ENCODE data around the gene UGT1A5. TPM values are rescaled to one million over a fixed set of nuclear protein-coding genes. Genes with fewer than 3 reads are reported as not detected.
"Not testable (repeated sequence)": the region's sequence is repeated elsewhere in the genome, so short reads cannot be mapped to it uniquely, and the experiment has no call there.

Gene UGT1A5
- total RNA-seq, 2 experiments from 2014 or later, result not detected

DNA sequence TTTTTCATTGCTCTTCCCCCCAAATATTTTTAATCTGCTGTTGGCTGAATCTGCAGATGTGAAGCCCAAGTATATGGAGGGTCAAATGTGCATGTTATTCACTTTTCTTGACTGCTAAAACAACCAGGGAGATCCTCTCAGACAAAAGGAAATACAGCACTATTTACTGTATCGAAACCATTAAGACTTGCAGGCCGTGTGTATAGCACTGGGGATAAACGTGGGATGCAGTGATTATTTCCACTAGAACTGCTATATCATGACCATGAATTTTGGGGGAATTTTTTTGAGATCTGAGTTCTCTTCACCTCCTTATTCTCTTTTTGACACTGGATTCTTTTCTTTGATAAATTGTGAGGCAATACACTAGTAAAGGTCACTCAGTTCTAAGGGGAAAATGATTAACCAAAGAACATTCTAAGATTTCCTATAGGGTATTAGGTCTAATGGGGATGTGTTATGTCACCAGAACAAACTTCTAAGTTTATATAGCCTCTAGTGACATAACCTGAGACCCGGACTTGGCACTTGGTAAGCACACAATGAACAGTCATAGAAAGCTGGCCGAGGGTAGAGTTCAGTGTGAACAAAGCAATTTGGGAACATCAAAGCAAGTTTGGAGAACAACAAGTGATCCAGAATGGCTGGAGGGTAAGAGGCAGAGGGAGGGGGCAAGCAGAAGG lies 32.5 kb downstream of the UGT1A5 start:
- DNase-seq, result no peak
- no peak overlapping the region for H3K4me3 Mint-ChIP-seq
- CTCF ChIA-PET, result no interaction called here
- POLR2A ChIA-PET, result no interaction called here
- H3K27me3 Mint-ChIP-seq, result peaks cover 18% of the 10 kb centered on the region
- H3K27ac Mint-ChIP-seq, result no peak overlapping the region
- H3K4me1 Mint-ChIP-seq, result no peaks in the 10 kb centered on the region
- H3K36me3 Mint-ChIP-seq (ENCODE audit: low read depth), result no peaks in the 10 kb centered on the region
- H3K9me3 Mint-ChIP-seq, result no peaks in the 10 kb centered on the region

DNA sequence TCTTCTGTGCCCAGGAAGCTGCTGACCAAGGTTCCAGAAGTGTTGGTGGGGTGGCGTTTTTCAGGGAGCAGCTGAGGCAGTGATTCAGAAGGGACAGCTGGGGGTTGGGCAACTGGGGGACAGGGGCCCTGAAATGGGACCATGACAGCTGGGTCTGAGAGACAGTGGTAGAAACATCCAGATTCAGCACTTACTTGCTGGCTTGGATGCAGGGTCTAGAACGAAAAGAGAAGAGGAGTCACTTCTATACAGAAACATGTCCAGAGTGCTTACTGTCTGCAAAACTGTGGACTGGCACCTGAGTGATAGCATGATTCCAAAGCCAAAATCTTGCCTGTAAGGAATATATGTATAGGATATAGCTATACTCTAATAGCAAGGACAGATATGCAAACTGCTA lies 33.1 kb downstream of the UGT1A5 start:
- H3K27ac Mint-ChIP-seq; H3K4me3 Mint-ChIP-seq; H3K4me1 Mint-ChIP-seq; CTCF ChIA-PET; H3K36me3 Mint-ChIP-seq (ENCODE audit: low read depth); DNase-seq; H3K9me3 Mint-ChIP-seq; POLR2A ChIA-PET: not testable (repeated sequence)
- peaks cover 19% of the 10 kb centered on the region for H3K27me3 Mint-ChIP-seq

DNA sequence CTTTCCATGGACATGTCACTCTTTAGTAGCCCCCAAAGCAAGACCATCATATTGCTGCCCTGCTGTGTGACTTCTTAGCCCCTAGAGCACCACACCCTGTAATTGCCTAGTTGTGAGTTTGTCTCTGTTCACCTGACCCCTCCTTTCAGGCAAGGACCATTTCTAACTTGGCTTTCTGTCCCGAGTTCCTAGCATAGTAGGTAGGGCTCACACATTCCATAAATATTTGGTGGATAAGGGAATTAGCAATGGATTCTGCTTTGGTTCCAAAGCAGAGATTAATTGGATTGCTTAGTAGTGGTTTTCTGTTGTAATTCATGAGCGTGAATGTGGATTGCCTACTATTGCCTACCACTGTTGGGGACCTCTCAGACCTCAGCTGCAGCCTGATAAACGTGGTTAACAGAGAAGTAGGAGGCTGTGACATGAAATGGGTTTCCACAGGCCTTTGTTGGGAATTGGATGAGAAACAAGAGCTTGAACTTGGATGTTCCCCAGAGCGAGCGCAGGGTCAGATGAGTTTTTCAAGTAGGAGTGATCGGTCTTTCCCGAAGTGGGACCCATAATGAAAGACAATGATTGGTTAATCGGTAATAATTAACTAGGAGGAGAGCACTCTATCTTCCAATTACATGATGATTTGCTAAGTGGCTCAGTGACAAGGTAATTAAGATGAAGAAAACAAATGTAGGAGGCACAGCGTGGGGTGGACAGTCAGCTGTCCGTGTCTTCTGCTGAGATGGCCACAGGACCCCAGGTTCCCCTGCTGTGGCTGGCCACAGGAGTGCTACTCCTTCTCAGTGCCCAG lies 34.0 kb downstream of the UGT1A5 start:
- Mint-ChIP-seq H3K36me3 (ENCODE audit: low read depth) (no peaks in the 10 kb centered on the region), H3K27me3 (peaks cover 21% of the 10 kb centered on the region), H3K27ac (no peak overlapping the region), H3K4me1 (no peaks in the 10 kb centered on the region), H3K9me3 (peaks cover 2% of the 10 kb centered on the region), H3K4me3 (no peak overlapping the region)
- DNase-seq, result no peak
- CTCF ChIA-PET, result no interaction called here
- POLR2A ChIA-PET, result no interaction called here

DNA sequence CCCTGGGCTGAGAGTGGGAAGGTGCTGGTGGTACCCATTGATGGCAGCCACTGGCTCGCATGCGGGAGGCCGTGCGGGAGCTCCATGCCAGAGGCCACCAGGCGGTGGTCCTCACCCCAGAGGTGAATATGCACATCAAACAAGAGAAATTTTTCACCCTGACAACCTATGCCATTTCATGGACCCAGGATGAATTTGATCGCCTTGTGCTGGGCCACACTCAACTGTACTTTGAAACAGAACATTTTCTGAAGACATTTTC lies 34.5 kb downstream of the UGT1A5 start:
- ChIA-PET POLR2A (no interaction called here), CTCF (no interaction called here)
- H3K36me3 Mint-ChIP-seq (ENCODE audit: low read depth), result no peaks in the 10 kb centered on the region
- no peak overlapping the region for H3K27ac Mint-ChIP-seq
- H3K4me3 Mint-ChIP-seq, result no peak overlapping the region
- DNase-seq, result no peak
- peaks cover 2% of the 10 kb centered on the region for H3K9me3 Mint-ChIP-seq
- H3K4me1 Mint-ChIP-seq, result no peaks in the 10 kb centered on the region
- peaks cover 21% of the 10 kb centered on the region for H3K27me3 Mint-ChIP-seq

DNA sequence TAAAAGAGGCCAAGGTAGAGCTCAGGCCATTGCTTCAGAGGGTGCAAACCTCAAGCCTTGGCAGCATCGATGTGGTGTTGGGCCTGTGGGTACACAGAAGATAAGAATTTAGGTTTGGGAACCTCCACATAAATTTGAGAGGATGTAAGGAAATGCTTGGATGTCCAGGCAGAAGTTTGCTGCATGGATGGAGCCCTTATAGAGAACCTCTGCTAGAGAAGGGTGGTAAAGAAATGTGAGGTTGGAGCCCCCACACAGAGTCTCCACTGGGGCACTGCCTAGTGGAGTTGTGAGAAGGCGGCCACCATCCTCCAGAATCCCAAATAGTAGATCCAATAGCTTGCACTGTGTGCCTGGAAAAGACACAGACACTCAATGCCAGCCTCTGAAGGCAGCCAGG lies 38.0 kb downstream of the UGT1A5 start:
- H3K4me3 Mint-ChIP-seq; H3K4me1 Mint-ChIP-seq; H3K27ac Mint-ChIP-seq; H3K36me3 Mint-ChIP-seq (ENCODE audit: low read depth); DNase-seq; H3K9me3 Mint-ChIP-seq; POLR2A ChIA-PET; CTCF ChIA-PET: not testable (repeated sequence)
- peaks cover 26% of the 10 kb centered on the region for H3K27me3 Mint-ChIP-seq

DNA sequence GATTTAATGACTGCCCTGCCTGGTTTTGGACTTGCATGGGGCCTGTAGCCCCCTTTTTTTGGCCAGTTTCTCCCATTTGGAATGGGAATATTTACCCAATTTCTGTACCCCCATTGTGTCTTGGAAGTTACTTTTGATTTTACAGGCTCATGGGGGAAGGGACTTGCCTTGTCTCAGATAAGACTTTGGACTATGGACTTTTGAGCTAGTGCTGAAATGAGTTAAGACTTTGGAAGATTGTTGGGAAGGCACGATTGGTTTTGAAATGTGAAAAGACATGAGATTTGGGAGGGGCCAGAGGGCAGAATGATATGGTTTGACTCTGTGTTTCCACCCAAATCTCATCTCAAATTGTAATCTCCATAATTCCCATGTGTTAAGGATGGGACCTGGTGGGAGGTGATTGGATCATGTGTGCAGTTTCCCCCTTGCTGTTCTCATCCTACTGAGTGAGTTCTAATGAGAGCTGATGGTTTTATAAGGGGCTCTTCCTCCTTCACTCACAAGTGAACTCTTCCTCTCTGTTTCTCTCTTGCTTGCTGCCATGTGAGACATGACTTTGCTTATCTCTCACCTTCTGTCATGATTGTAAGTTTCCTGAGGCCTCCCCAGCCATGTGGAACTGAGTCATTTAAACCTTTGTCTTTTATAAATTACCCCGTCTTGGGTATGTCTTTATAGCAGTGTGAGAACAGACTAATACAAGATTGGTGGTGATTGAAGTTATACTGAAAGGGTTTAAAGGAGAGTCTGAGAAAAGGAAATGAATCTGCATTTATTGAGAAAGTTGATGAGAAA lies 38.7 kb downstream of the UGT1A5 start:
- DNase-seq; CTCF ChIA-PET; POLR2A ChIA-PET; H3K27ac Mint-ChIP-seq; H3K4me3 Mint-ChIP-seq; H3K4me1 Mint-ChIP-seq; H3K36me3 Mint-ChIP-seq (ENCODE audit: low read depth); H3K9me3 Mint-ChIP-seq: not testable (repeated sequence)
- H3K27me3 Mint-ChIP-seq, result peaks cover 26% of the 10 kb centered on the region

DNA sequence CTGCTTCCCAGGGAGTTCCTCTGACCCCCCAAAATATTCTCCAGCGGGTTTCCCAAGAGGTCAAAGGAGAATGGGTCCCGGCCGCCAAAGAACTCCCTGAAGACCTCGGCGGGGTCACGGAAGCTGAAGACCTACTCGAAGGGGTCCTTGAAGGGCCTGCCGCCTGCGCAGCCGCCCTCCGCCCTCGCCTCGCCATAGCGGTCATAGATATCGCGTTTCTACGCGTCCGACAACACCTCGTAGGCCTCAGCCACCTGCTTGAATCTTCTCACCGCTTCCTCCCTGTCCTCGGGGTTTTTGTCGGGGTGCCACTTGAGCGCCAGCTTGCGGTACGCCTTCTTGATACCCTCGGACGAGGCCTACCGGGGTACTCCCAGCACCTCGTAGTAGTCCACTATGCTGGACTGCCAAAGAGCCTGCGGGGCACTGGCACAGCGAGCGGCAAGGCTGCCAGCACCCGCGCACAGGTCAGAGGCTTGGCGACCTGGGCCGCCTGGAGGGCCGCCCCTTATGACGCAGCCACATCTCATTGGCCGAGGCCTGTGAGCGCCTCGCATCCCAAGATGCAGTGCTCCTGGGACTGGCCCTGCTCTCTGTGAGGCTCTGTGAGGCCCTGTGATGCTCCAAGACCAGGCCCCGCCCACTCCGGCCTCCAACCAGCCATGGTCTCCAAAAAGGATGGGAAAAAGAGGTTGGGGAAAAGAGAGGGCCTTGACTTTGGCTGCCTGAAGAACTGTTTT lies 42.3 kb downstream of the UGT1A5 start:
- no peak overlapping the region for H3K4me3 Mint-ChIP-seq
- no peak for DNase-seq
- peaks cover 2% of the 10 kb centered on the region for H3K9me3 Mint-ChIP-seq
- H3K27ac Mint-ChIP-seq, result no peak overlapping the region
- H3K36me3 Mint-ChIP-seq (ENCODE audit: low read depth), result no peaks in the 10 kb centered on the region
- peaks cover 10% of the 10 kb centered on the region for H3K27me3 Mint-ChIP-seq
- ChIA-PET CTCF (no interaction called here), POLR2A (no interaction called here)
- no peaks in the 10 kb centered on the region for H3K4me1 Mint-ChIP-seq

DNA sequence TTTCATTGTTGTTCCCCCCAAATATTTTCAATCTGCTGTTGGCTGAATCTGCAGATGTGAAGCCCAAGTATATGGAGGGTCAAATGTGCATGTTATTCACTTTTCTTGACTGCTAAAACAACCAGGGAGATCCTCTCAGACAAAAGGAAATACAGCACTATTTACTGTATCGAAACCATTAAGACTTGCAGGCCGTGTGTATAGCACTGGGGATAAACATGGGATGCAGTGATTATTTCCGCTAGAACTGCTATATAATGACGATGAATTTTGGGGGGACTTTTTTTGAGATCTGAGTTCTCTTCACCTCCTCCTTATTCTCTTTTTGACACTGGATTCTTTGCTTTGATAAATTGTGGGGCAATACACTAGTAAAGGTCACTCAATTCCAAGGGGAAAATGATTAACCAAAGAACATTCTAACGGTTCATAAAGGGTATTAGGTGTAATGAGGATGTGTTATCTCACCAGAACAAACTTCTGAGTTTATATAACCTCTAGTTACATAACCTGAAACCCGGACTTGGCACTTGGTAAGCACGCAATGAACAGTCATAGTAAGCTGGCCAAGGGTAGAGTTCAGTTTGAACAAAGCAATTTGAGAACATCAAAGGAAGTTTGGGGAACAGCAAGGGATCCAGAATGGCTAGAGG lies 43.8 kb downstream of the UGT1A5 start:
- no peak overlapping the region for H3K27ac Mint-ChIP-seq
- POLR2A ChIA-PET, result no interaction called here
- CTCF ChIA-PET, result no interaction called here
- no peak overlapping the region for H3K4me3 Mint-ChIP-seq
- no peaks in the 10 kb centered on the region for H3K4me1 Mint-ChIP-seq
- H3K9me3 Mint-ChIP-seq, result peaks cover 1% of the 10 kb centered on the region
- peaks cover 5% of the 10 kb centered on the region for H3K27me3 Mint-ChIP-seq
- no peak for DNase-seq
- H3K36me3 Mint-ChIP-seq (ENCODE audit: low read depth), result no peaks in the 10 kb centered on the region

DNA sequence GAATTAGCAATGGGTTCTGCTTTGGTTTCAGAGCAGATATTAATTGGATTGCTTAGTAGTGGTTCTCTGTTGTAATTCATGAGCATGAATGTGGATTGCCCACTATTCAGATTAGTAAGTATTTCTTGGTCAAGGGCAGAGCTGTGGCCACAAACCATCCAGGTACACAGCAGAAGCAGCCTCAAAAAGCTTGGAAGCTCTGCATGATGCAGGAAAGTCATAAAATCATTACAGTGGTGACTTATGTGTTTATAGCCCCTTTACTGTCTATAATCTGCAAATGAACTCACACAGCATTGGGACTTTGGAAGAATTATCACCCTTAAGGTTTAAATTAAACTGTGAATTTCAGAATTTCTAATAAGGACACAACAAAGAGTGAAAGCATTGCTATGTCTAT lies 45.4 kb downstream of the UGT1A5 start:
- no peak overlapping the region for H3K4me3 Mint-ChIP-seq
- no peak for DNase-seq
- H3K36me3 Mint-ChIP-seq (ENCODE audit: low read depth), result no peaks in the 10 kb centered on the region
- peaks cover 6% of the 10 kb centered on the region for H3K27me3 Mint-ChIP-seq
- POLR2A ChIA-PET, result no interaction called here
- no peaks in the 10 kb centered on the region for H3K9me3 Mint-ChIP-seq
- H3K27ac Mint-ChIP-seq, result no peak overlapping the region
- no peaks in the 10 kb centered on the region for H3K4me1 Mint-ChIP-seq
- CTCF ChIA-PET, result no interaction called here

DNA sequence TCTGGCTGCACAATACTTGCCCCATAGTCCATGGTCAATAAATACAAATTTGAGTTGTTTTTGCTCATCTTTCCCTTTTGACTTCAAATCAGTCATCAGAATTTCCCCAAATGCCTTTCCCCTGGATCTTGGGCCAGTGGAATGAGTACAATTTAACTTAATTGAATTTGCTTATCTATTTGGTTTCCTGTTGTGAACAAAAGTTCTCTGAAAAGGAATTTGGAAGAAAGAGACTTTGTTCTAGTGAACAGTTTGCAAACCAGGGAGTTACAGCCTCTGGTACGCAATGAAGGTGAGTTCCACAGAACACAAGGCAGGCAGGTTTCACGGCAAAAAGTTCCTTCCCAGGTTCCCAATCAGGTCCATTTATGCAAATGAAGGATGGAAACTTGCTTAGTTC lies 46.1 kb downstream of the UGT1A5 start:
- Mint-ChIP-seq H3K36me3 (ENCODE audit: low read depth) (no peaks in the 10 kb centered on the region), H3K4me3 (no peak overlapping the region), H3K27ac (no peak overlapping the region), H3K27me3 (peaks cover 11% of the 10 kb centered on the region), H3K9me3 (no peaks in the 10 kb centered on the region), H3K4me1 (no peaks in the 10 kb centered on the region)
- ChIA-PET POLR2A (no interaction called here), CTCF (no interaction called here)
- no peak for DNase-seq

DNA sequence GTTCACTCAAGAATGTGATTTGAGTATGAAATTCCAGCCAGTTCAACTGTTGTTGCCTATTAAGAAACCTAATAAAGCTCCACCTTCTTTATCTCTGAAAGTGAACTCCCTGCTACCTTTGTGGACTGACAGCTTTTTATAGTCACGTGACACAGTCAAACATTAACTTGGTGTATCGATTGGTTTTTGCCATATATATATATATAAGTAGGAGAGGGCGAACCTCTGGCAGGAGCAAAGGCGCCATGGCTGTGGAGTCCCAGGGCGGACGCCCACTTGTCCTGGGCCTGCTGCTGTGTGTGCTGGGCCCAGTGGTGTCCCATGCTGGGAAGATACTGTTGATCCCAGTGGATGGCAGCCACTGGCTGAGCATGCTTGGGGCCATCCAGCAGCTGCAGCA lies 47.3 kb downstream of the UGT1A5 start, which contains the start of gene UGT1A1:
Gene UGT1A1 (plus strand): TSS at position 228 of the 400 bp plus-strand sequence. CDS start 18 bp downstream, at position 246.
- CTCF ChIA-PET, result no interaction called here
- H3K4me1 Mint-ChIP-seq, result no peaks in the 10 kb centered on the region

DNA sequence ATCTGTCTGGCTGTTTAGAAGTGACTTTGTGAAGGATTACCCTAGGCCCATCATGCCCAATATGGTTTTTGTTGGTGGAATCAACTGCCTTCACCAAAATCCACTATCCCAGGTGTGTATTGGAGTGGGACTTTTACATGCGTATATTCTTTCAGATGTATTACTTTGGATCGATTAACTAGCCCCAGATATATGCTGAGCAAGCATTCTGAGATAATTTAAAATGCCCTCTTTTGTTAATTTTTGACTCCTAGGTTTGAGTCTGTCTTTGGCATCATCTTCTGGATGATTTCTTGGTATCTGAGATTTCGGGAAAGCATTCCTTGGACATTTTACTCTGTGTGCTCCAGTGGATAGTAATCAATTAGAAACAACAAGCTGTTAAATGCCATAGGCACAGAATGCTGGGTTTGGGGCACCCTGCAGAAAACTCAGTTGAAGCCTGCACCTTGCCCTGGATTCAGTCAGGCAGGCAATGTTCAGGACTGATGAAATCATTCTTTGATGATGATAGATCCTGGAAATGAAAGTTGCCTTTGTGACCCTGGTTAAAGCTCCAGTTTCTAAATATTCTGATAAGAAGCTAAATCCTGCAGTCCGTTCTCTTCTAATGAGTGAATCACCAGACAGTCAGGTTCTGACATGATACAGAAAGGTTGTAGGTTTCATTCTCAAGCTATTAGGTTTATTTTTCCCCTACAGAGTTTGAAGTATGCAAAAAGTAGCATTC lies 48.5 kb downstream of the UGT1A5 start:
- H3K4me3 Mint-ChIP-seq, result no peak overlapping the region
- DNase-seq, result no peak
- POLR2A ChIA-PET, result no interaction called here
- H3K36me3 Mint-ChIP-seq (ENCODE audit: low read depth), result no peaks in the 10 kb centered on the region
- CTCF ChIA-PET, result no interaction called here
- H3K27me3 Mint-ChIP-seq, result peaks cover 22% of the 10 kb centered on the region
- H3K27ac Mint-ChIP-seq, result no peak overlapping the region
- H3K4me1 Mint-ChIP-seq, result no peaks in the 10 kb centered on the region
- no peaks in the 10 kb centered on the region for H3K9me3 Mint-ChIP-seq

More for the DNA sequence above, 47.3 kb downstream of the UGT1A5 start, which contains the start of gene UGT1A1:
- DNase-seq, result no peak
- no peak within 1 kb of the TSS for H3K4me3 Mint-ChIP-seq
- POLR2A ChIA-PET, result no interaction called here
- H3K27ac Mint-ChIP-seq, result no peak within 1 kb of the TSS
- no peaks in the 10 kb centered on the region for H3K9me3 Mint-ChIP-seq
- H3K36me3 Mint-ChIP-seq (ENCODE audit: low read depth), result no peaks in the 10 kb centered on the region
- peaks cover 21% of the 10 kb centered on the region for H3K27me3 Mint-ChIP-seq

Measured in activated CD4-positive, alpha-beta memory T cell treated with anti-CD3 and anti-CD28 coated beads, Interleukin-2, amount 10 ng/mL, durations not matched to agents 7 days and 5 days (primary cell).